OCI-LY7 (cell line): ENCODE data around the gene MEGF6.

ENCODE experiments used
- EZH2phosphoT487 ChIP-seq: fragments of 200-600 bp; sonication (generic); IDR thresholded peaks from 2 replicates; pipeline ENCODE4 v1.6.1; 2018; ENCODE audit warnings: low read depth, borderline replicate concordance, mild to moderate bottlenecking, mixed run types, antibody characterized with exemption, low read length, moderate library complexity, mixed read lengths
- TF ChIP-seq, protein P1 (sequence below): fragments of 200-600 bp; sonication (generic); conservative IDR thresholded peaks from 2 replicates; pipeline ENCODE4 v1.5.1; 2014; ENCODE audit warnings: mild to moderate bottlenecking, antibody characterized with exemption, low read length, moderate library complexity, mixed read lengths

DNA sequence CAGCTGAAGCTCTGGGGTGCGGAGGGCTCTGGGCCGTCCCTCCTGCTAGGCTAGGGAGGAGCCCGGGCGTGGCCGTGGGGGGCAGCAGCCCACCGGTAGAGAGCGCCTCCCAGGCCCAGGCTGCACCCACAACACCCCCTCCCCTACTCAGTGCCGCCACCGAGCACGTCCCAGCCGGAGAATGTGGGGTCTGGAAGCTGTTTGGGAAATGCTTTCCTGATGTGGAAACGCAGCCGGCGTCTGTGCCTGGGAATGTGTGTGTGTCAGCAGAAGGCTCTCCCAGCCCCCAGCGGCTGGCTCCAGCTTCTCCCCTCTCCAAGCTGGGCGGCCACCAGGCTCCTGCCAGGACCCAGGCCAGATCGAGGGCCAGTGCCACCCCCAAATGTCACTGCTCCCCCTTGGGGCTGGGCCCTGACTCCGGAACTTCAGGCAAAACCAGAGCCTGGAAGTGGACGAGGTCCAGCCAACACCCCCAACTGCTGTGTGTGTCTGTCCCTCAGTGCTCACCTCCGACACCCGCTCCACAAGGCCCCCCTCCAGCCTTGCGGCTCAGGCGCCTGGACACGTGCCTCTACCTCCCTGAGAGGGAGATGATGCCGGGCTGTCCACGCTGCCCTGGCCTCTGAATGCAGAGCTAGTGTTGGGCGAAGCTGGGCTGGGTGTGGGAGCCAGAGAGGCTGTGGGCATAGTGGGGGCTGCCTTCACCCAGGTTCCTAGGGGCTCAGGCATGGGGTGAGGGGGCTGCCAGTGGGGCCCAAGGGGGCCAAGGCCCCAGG lies 74.7 kb downstream of the MEGF6 start:
- TF ChIP-seq, protein P1, sequence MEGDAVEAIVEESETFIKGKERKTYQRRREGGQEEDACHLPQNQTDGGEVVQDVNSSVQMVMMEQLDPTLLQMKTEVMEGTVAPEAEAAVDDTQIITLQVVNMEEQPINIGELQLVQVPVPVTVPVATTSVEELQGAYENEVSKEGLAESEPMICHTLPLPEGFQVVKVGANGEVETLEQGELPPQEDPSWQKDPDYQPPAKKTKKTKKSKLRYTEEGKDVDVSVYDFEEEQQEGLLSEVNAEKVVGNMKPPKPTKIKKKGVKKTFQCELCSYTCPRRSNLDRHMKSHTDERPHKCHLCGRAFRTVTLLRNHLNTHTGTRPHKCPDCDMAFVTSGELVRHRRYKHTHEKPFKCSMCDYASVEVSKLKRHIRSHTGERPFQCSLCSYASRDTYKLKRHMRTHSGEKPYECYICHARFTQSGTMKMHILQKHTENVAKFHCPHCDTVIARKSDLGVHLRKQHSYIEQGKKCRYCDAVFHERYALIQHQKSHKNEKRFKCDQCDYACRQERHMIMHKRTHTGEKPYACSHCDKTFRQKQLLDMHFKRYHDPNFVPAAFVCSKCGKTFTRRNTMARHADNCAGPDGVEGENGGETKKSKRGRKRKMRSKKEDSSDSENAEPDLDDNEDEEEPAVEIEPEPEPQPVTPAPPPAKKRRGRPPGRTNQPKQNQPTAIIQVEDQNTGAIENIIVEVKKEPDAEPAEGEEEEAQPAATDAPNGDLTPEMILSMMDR: no peak
- TF ChIP-seq EZH2phosphoT487: no peak
